Prostate gland (tissue), 2 donors: ENCODE measurements around the gene RNF114. TPM values are rescaled to one million over a fixed set of nuclear protein-coding genes. Genes with fewer than 3 reads are reported as not detected.

Experiments
- DNase-seq: peaks from one replicate; pipeline ENCODE4 v3.0.0-alpha.2; 2019; ENCODE audit warnings: low spot score
- H3K27ac ChIP-seq, 2 donors: fragments of 200-600 bp; sonication (generic); 2 replicates each; pipeline ENCODE4 v1.5.1; 2017 to 2019
- H3K27me3 ChIP-seq: fragments of 200-600 bp; sonication (generic); replicated peaks from 2 replicates; pipeline ENCODE4 v1.5.1; 2019; ENCODE audit not compliant: insufficient read depth
- H3K36me3 ChIP-seq, 2 donors: fragments of 200-600 bp; sonication (generic); 1 replicate in 1 of 2; 2 replicates in 1 of 2; pipeline versions ENCODE4 v1.5.1 to v1.8.1; 2017 to 2019
- H3K4me1 ChIP-seq: fragments of 200-600 bp; sonication (generic); replicated peaks from 2 replicates; pipeline ENCODE4 v1.5.1; 2019
- H3K4me3 ChIP-seq, 2 donors: fragments of 200-600 bp; sonication (generic); 2 replicates each; pipeline ENCODE4 v1.5.1; 2017 to 2019
- H3K9me3 ChIP-seq: fragments of 200-600 bp; sonication (generic); 2 replicates; pipeline ENCODE4 v1.5.1; 2017
- CTCF ChIP-seq, 4 experiments: fragments of 200-600 bp in 2 of 4; fragments of 450-650 bp in 2 of 4; sonication (generic) in 2 of 4; IDR thresholded peaks; 1 replicate in 3 of 4; 2 replicates in 1 of 4; pipeline ENCODE4 v1.5.1; 2016 to 2019; ENCODE audit warnings: antibody characterized with exemption in 4 of 4, mild to moderate bottlenecking in 2 of 4, moderate library complexity in 2 of 4
- POLR2A ChIP-seq: fragments of 450-650 bp; IDR thresholded peaks from one replicate; pipeline ENCODE4 v1.6.1; 2016; ENCODE audit warnings: antibody characterized with exemption, mild to moderate bottlenecking
- POLR2AphosphoS5 ChIP-seq: sonication (generic); formaldehyde crosslinking; IDR thresholded peaks from one replicate; pipeline ENCODE4 v1.6.1; 2017; ENCODE audit warnings: antibody characterized with exemption
- WGBS: methylation state at CpG from one replicate; pipeline ENCODE4 v1.1.5; 2018; 5-methylcytosine and 5-hydroxymethylcytosine counted together
- intact Hi-C: fragments of 100-400 bp; cut with DNase I; formaldehyde crosslinking; loops from one replicate; pipeline ENCODE4 v1.14.2; 2022
- small RNA-seq, 2 donors: library from RNA; depleted of rRNA; stranded (forward); fragments of <200 nt; gene quantifications; one replicate each; pipeline ENCODE3, GENCODE V24; 2016
- total RNA-seq, 2 donors: library from RNA; depleted of rRNA; stranded (reverse); fragments of >200 nt; gene quantifications; one replicate each; pipeline ENCODE4 v1.1.0, GENCODE V29; 2016

RNF114 gene
- total RNA-seq, 2 donors from 2014 or later: 166 to 239 TPM

GRCh38 chr20:50001784-50002311 is 65.7 kb downstream of the RNF114 start:
- DNase-seq: no peak

GRCh38 chr20:50003253-50003656 is 67.1 kb downstream of the RNF114 start:
- DNase-seq: no peak
- 78% methylated on average over 4 of the region's 4 CpGs for WGBS
- Histone ChIP-seq H3K4me3 (no peak overlapping the region), H3K27me3 (no peaks in the 10 kb centered on the region), H3K36me3 (no peaks in the 10 kb centered on the region), H3K27ac (no peak overlapping the region), H3K9me3 (no peaks in the 10 kb centered on the region), H3K4me1 (no peaks in the 10 kb centered on the region)
- TF ChIP-seq CTCF (IDR thresholded peaks at IDR 0.05): no peak
- intact Hi-C loops: no loop called here

More at GRCh38 chr20:50001784-50002311, 65.7 kb downstream of the RNF114 start:
- Histone ChIP-seq H3K27ac (no peak overlapping the region), H3K36me3 (no peaks in the 10 kb centered on the region), H3K4me3 (no peak overlapping the region), H3K4me1 (no peaks in the 10 kb centered on the region), H3K9me3 (no peaks in the 10 kb centered on the region), H3K27me3 (no peaks in the 10 kb centered on the region)
- intact Hi-C loops: no loop called here
- TF ChIP-seq POLR2AphosphoS5 (no peak), CTCF (IDR thresholded peaks at IDR 0.05) (no peak), POLR2A (no peak)
- WGBS: 94% methylated on average over 9 of the region's 9 CpGs

Small RNA genes lying within 50 kb of the gene (small RNA-seq; reads per million reads assigned to genes)
- gene RF00017 (0 reads per million in 2 donors), gene RF00019 (0 reads per million in 2 donors), gene RNU6-147P (0 reads per million in 2 donors)

Other genes with a start within 250 kb of the RNF114 start
- gene B4GALT5, start 222.5 kb upstream of the RNF114 start, total RNA-seq: 10 to 100 TPM; 17.8 to 53.7 TPM
- gene SLC9A8, start 123.6 kb upstream of the RNF114 start, total RNA-seq: 10 to 100 TPM; 13.5 to 26.4 TPM
- gene SPATA2, start 20.9 kb upstream of the RNF114 start, total RNA-seq: 10 to 100 TPM in 1 of 2 donors, 1 to 10 TPM in 1; 9.2 to 15.2 TPM
- gene SNAI1, start 46.6 kb downstream of the RNF114 start, total RNA-seq: 1 to 10 TPM; 1.0 to 7.4 TPM
- 10 to 100 TPM; 47.1 to 64.7 TPM for gene UBE2V1, start 176.8 kb downstream of the RNF114 start, total RNA-seq
- gene PEDS1, start 217.3 kb downstream of the RNF114 start, total RNA-seq: 10 to 100 TPM; 34.5 to 54.8 TPM